ENCODE measurements around the gene KCNN3.

DNA sequence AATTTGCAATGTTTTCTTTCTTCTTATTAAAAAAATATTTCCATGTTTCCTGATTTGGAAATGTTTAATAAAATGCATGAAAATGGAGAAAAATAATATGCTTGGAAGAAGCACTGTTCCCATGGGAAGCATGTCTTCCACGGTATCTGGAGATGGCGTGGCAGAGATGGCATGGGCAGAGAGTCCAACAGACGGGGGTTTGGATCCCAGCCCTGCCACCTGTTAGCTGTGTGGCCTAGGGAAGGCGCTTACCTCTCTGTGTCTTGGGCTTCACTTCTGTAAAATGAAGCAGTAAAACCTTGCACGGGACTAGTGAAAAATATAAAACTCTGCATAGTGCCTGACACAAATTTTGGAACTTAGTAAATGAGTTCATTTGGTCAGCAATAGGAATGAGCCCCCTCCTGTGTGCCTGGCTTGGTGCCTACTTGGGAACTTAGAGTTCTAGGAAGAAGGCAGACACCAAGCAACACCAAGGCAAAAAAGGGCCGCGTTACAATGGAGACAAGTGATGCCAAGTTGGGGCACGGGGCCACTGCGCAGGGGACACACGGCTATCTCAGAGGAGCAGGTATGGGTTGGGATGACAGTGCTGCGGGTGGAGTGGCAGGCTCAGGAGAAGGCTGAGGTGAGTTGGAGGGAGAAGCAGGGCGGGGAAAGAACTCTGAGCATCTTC is 124.2 kb downstream of the KCNN3 start:
- TF ChIP-seq, protein P1, sequence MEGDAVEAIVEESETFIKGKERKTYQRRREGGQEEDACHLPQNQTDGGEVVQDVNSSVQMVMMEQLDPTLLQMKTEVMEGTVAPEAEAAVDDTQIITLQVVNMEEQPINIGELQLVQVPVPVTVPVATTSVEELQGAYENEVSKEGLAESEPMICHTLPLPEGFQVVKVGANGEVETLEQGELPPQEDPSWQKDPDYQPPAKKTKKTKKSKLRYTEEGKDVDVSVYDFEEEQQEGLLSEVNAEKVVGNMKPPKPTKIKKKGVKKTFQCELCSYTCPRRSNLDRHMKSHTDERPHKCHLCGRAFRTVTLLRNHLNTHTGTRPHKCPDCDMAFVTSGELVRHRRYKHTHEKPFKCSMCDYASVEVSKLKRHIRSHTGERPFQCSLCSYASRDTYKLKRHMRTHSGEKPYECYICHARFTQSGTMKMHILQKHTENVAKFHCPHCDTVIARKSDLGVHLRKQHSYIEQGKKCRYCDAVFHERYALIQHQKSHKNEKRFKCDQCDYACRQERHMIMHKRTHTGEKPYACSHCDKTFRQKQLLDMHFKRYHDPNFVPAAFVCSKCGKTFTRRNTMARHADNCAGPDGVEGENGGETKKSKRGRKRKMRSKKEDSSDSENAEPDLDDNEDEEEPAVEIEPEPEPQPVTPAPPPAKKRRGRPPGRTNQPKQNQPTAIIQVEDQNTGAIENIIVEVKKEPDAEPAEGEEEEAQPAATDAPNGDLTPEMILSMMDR (IDR thresholded peaks at IDR 0.05 in 8 of 11, conservative IDR thresholded peaks at IDR 0.05 in 3 of 11), result no peak
- no peak for TF ChIP-seq POLR2AphosphoS5 (IDR thresholded peaks at IDR 0.05)
